HUES6 (cell line): ENCODE data around the gene RAET1E.
"Not testable (repeated sequence)": the region's sequence is repeated elsewhere in the genome, so short reads cannot be mapped to it uniquely, and the experiment has no call there.

Experiments
- H3K27ac ChIP-seq: 2 replicates; pipeline ENCODE4 v1.7.0; 2013; ENCODE audit warnings: low read depth, mild to moderate bottlenecking, low read length, inconsistent platforms
- H3K27me3 ChIP-seq: 2 replicates; pipeline ENCODE4 v1.6.1; 2013; ENCODE audit warnings: low read length; ENCODE audit not compliant: control insufficient read depth, insufficient read depth
- H3K36me3 ChIP-seq: 2 replicates; pipeline ENCODE4 v1.6.1; 2013; ENCODE audit warnings: low read length; ENCODE audit not compliant: control insufficient read depth, insufficient read depth
- H3K4me1 ChIP-seq: 2 replicates; pipeline ENCODE4 v1.6.1; 2013; ENCODE audit warnings: low read length; ENCODE audit not compliant: control insufficient read depth, insufficient read depth
- H3K4me3 ChIP-seq: 2 replicates; pipeline ENCODE4 v1.5.1; 2013; ENCODE audit warnings: low read depth, low read length
- H3K9ac ChIP-seq: one replicate; pipeline ENCODE4 v1.6.1; 2013; ENCODE audit warnings: mild to moderate bottlenecking, low read length
- H3K9me3 ChIP-seq: 2 replicates; pipeline ENCODE4 v1.6.1; 2013; ENCODE audit warnings: low read depth, low read length; ENCODE audit not compliant: control insufficient read depth, insufficient read depth

RAET1E gene

GRCh38 chr6:149897855-149898744 is at the start of gene RAET1E:
Gene RAET1E, minus strand, starts transcription at chr6:149898113. Its CDS starts 7,212 bp downstream, at chr6:149890901.
- no peak within 1 kb of the TSS for H3K27ac ChIP-seq
- H3K36me3 ChIP-seq: no peaks in the 10 kb centered on the region
- no peaks in the 10 kb centered on the region for H3K9me3 ChIP-seq
- H3K4me3 ChIP-seq: no peak within 1 kb of the TSS
- H3K27me3 ChIP-seq: peaks cover 13% of the 10 kb centered on the region
- no peak within 1 kb of the TSS for H3K9ac ChIP-seq
- H3K4me1 ChIP-seq: peaks cover 10% of the 10 kb centered on the region; the same call in 1 of the 2 replicates

GRCh38 chr6:149947533-149947932 is 49.6 kb upstream of the RAET1E start:
- H3K9me3 ChIP-seq, H3K4me3 ChIP-seq, H3K4me1 ChIP-seq, H3K36me3 ChIP-seq, H3K27ac ChIP-seq, H3K9ac ChIP-seq: not testable (repeated sequence)
- peaks cover 85% of the 10 kb centered on the region for H3K27me3 ChIP-seq

- H3K4me3 ChIP-seq, H3K9ac ChIP-seq, H3K27ac ChIP-seq, H3K36me3 ChIP-seq, H3K9me3 ChIP-seq, H3K4me1 ChIP-seq: not testable (repeated sequence)
- H3K27me3 ChIP-seq: peaks cover 85% of the 10 kb centered on the region
Observed at GRCh38 chr6:149946631-149947030, 48.7 kb upstream of the RAET1E start.

GRCh38 chr6:149945276-149945675 is 47.4 kb upstream of the RAET1E start:
- H3K9ac ChIP-seq, H3K27ac ChIP-seq: not testable (repeated sequence)

GRCh38 chr6:149943321-149943720 is 45.4 kb upstream of the RAET1E start:
- not testable (repeated sequence) for H3K4me1 ChIP-seq, H3K9ac ChIP-seq, H3K27ac ChIP-seq, H3K4me3 ChIP-seq, H3K9me3 ChIP-seq, H3K36me3 ChIP-seq
- peaks cover 86% of the 10 kb centered on the region for H3K27me3 ChIP-seq

More at GRCh38 chr6:149945276-149945675, 47.4 kb upstream of the RAET1E start:
- H3K4me3 ChIP-seq, H3K36me3 ChIP-seq, H3K9me3 ChIP-seq, H3K4me1 ChIP-seq: not testable (repeated sequence)
- H3K27me3 ChIP-seq: peaks cover 85% of the 10 kb centered on the region

- peaks cover 87% of the 10 kb centered on the region for H3K27me3 ChIP-seq
- no peak overlapping the region for H3K27ac ChIP-seq
Observed at GRCh38 chr6:149942461-149942829, 44.5 kb upstream of the RAET1E start.

GRCh38 chr6:149941583-149942460 is 43.9 kb upstream of the RAET1E start, which contains the start of gene ULBP2:
Gene ULBP2, plus strand, starts transcription at chr6:149942014. Its CDS starts 59 bp downstream, at chr6:149942073.
- no peaks in the 10 kb centered on the region for H3K36me3 ChIP-seq
- H3K9ac ChIP-seq: no peak within 1 kb of the TSS
- peaks cover 91% of the 10 kb centered on the region for H3K27me3 ChIP-seq
- H3K9me3 ChIP-seq: no peaks in the 10 kb centered on the region
- H3K27ac ChIP-seq: no peak within 1 kb of the TSS
- H3K4me3 ChIP-seq: peak within 1 kb of the TSS; percentile 67
- 0 out of 2 replicates have a peak, but pooled peaks cover 4% of the 10 kb centered on the region for H3K4me1 ChIP-seq

More at GRCh38 chr6:149942461-149942829, 44.5 kb upstream of the RAET1E start:
- H3K4me3 ChIP-seq: peak overlapping the region; percentile 67
- no peaks in the 10 kb centered on the region for H3K36me3 ChIP-seq
- 0 out of 2 replicates have a peak, but pooled peaks cover 4% of the 10 kb centered on the region for H3K4me1 ChIP-seq
- H3K9ac ChIP-seq: no peak overlapping the region
- H3K9me3 ChIP-seq: no peaks in the 10 kb centered on the region

GRCh38 chr6:149940672-149940982 is 42.7 kb upstream of the RAET1E start:
- H3K4me3 ChIP-seq: no peak overlapping the region
- H3K36me3 ChIP-seq: no peaks in the 10 kb centered on the region
- no peak overlapping the region for H3K9ac ChIP-seq
- H3K9me3 ChIP-seq: no peaks in the 10 kb centered on the region
- peaks cover 94% of the 10 kb centered on the region for H3K27me3 ChIP-seq
- H3K27ac ChIP-seq: no peak overlapping the region
- 0 out of 2 replicates have a peak, but pooled peaks cover 4% of the 10 kb centered on the region for H3K4me1 ChIP-seq

- Histone ChIP-seq H3K4me1 (0 out of 2 replicates have a peak, but pooled peaks cover 4% of the 10 kb centered on the region), H3K4me3 (no peak overlapping the region), H3K9ac (no peak overlapping the region), H3K27me3 (peaks cover 95% of the 10 kb centered on the region), H3K36me3 (no peaks in the 10 kb centered on the region), H3K27ac (no peak overlapping the region), H3K9me3 (no peaks in the 10 kb centered on the region)
Observed at GRCh38 chr6:149939909-149940671, 42.2 kb upstream of the RAET1E start.

GRCh38 chr6:149939356-149939648 is 41.4 kb upstream of the RAET1E start:
- no peaks in the 10 kb centered on the region for H3K36me3 ChIP-seq
- H3K4me1 ChIP-seq: 0 out of 2 replicates have a peak, but pooled peaks cover 4% of the 10 kb centered on the region
- H3K9ac ChIP-seq: no peak overlapping the region
- H3K9me3 ChIP-seq: no peaks in the 10 kb centered on the region
- H3K27me3 ChIP-seq: peaks cover 98% of the 10 kb centered on the region
- H3K4me3 ChIP-seq: no peak overlapping the region
- H3K27ac ChIP-seq: no peak overlapping the region
